Left ventricle myocardium superior (tissue), 1 donor: Measurements from ENCODE around the gene TANGO2. TPM values are rescaled to one million over a fixed set of nuclear protein-coding genes. Genes with fewer than 3 reads are reported as not detected.

ENCODE experiments used
- ATAC-seq: fragments of 200-7000 bp; cut with Tn5 transposase; one replicate; pipeline ENCODE4 v1.9.1; 2020; ENCODE audit warnings: mild to moderate bottlenecking, moderate library complexity
- DNase-seq: peaks from one replicate; pipeline ENCODE4 v3.0.0-alpha.2; 2020
- intact Hi-C: fragments of 100-400 bp; cut with micrococcal nuclease; formaldehyde crosslinking; loops from one replicate; pipeline ENCODE4 v1.11.0; 2022
- long read RNA-seq: library from polyadenylated mRNA; unstranded; transcript quantifications from one replicate; pipeline ENCODE4 v2.0.0, GENCODE V29; 2021
- total RNA-seq: library from RNA; stranded (reverse); fragmentation: NEBNext Ultra II Directional; extraction: Animal tissue kit (Norgen Biotek cat#: 25700); gene quantifications from one replicate; pipeline ENCODE4 v1.2.1, GENCODE V29; 2021
- donor health status: DM: no; HTN: yes; CAD: no; lungs with severe emphysema.

TANGO2 gene, protein sequence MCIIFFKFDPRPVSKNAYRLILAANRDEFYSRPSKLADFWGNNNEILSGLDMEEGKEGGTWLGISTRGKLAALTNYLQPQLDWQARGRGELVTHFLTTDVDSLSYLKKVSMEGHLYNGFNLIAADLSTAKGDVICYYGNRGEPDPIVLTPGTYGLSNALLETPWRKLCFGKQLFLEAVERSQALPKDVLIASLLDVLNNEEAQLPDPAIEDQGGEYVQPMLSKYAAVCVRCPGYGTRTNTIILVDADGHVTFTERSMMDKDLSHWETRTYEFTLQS
- 71.5 TPM for total RNA-seq
- long read RNA-seq, transcript TANGO2-217 (9 exons, 2,439 nt): minor isoform, 14 of 171 reads
- long read RNA-seq, transcript TANGO2-201 (9 exons, 2,273 nt): major isoform, 26 of 171 reads
- long read RNA-seq, transcript TANGO2-202 (7 exons, 2,011 nt): minor isoform, 8 of 171 reads
- long read RNA-seq, partial matches to known transcripts: 17 of 171 reads
- long read RNA-seq, other reads (novel, unspliced or antisense): 100 of 171 reads

DNA sequence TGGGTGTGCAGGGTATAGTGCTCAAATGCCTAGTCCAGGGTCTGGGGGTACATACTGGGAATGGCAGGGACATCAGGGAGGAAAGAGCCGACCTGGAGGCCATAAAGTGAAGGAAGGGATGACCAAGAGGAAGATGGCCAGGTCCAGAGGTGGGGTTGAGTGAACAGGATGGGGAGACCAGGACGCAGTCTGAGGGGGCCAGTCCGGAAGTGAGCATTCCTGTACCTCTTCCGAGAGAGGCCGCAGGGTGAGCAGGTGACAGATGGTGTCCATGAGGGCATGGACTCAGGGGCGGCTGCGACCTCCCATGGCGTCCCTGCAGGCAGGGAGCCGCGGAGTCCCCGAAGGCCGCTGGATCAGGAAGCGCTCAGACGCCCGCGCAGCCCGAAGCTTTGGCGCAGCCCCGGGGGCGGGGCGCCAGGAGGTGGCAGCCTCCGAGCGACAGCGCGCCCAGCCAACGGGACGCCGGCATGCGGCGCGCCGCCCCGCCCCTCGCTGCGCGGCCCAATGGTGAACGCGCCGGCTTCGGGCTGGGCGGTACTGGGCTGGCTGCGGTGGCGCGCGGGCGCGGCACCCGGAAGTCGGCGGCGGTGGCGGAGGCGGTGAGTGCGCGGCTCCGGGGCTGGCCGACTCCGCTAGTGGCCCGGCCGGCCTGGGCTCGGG, at the start of gene TANGO2:
Gene TANGO2 (plus strand): TSS at position 578 of the 663 bp plus-strand sequence. CDS start 15,689 bp downstream, outside the sequence.
- intact Hi-C loops: no loop called here
- peak; percentile 82 for ATAC-seq
- peak; percentile 97 for DNase-seq

DNA sequence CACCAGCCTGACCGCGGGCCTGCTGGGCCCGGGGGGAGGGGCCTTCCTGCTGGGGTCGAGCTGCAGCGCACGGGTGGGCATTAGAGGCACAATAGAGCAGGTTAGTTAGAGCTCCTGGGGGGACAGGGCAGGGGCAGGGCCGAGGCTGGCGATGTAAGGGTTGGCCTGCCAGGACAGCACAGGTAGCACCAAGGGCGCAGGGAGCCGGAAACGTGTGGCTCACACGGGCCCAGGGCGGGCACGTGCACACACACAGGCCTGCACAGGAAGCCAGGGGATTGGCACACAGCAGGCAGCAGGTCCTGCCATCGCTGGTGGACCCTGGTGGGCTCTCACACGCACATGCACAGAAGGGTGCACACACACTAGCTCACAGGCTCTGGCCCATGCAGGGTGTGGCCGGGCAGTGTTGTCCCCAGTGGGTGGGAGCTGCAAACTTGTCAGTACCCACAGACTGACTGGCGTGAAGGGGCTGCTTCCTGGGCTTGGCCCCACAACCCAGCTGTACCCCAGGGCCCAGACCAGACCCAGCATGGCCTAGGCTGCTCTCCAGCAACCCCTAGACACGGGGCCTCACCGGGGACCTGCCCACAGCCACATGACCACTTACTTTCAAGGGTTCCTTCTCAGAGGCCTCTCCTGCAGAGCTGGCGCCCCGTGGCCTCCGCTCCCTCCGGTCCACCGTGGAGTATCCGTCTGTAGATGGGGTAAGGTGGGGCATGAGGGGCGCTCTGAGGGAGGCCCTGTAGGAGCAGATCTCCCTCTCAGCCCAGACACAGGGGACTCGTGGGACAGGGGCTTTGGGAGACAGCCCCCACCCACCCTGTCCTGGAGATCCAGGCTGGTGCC, 49.4 kb upstream of the TANGO2 start:
- peak; percentile 7 for ATAC-seq
- intact Hi-C loops: loop anchor here (5.0 kb wide), 1 partner anchor 41 kb away; no protein-coding TSS in a partner anchor

DNA sequence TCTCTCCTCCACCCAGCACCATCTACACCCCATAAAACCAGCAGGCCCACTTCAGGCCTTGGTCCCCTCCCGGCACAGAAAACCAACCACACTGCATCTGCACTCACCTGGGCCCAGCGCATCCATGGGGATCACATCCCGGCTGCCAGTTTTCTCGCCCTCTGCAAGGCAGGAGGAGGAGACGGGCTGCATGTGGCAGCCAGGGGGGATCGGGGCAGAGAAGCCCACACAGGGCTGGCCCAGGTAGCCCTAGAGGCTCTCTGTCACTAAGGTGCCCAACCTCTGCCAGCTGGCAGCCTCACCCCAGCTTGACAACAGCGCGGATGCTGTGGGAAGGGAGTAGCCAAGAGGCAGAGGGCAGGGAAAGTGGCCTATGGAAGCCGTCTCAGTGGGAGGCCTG, 48.7 kb upstream of the TANGO2 start:
- intact Hi-C loops: loop anchor here (5.0 kb wide), 1 partner anchor 40 kb away; no protein-coding TSS in a partner anchor
- no peak for ATAC-seq

More for the DNA sequence above, 49.4 kb upstream of the TANGO2 start:
- DNase-seq: no peak

DNA sequence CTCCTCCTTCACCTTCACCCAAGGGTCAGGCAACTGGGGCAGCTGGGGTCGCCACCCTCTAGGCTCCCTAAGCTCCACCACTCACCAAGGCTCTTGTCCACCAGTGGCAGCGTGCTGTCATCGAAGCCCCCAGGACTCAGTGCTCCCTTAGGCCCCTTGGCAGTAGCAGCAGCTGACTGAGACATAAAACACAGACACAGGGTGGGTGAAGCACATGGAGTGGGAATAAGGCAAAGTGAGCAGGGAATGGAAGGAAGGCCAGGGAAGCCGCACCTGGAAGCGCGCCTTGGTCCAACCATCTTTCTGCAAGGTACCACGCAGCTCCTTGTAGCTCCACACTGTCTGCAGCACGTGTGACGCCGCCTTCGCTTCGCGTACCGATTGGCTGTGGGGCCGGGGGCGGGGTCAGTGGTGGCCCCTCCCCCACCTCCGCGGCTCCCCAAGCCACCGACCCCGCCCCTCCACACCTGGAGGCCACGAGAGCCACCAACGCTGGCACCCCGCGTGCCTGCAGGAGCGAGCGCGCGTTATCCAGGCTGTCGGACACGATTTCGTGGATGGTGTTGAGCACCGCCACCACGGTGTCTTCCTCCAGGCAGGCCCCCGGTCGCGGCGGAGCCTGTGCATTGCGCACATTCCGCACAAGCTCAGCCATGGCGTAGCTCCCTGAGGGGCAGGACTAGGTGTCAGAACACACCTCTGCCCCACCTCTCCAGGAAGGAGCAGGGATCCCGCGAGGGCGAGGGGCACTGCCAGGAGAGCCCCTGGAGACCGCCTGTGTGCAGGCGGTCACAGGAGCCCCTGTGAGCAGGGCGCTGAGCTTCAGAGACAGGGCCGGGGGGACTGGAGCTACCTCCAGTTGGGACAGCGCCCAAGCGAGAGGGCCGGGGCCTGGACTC, 48.0 kb upstream of the TANGO2 start:
- intact Hi-C loops: loop anchor here (5.0 kb wide), 1 partner anchor 39 kb away; no protein-coding TSS in a partner anchor
- no peak for ATAC-seq
- DNase-seq: no peak

More for the DNA sequence above, 48.7 kb upstream of the TANGO2 start:
- DNase-seq: no peak

DNA sequence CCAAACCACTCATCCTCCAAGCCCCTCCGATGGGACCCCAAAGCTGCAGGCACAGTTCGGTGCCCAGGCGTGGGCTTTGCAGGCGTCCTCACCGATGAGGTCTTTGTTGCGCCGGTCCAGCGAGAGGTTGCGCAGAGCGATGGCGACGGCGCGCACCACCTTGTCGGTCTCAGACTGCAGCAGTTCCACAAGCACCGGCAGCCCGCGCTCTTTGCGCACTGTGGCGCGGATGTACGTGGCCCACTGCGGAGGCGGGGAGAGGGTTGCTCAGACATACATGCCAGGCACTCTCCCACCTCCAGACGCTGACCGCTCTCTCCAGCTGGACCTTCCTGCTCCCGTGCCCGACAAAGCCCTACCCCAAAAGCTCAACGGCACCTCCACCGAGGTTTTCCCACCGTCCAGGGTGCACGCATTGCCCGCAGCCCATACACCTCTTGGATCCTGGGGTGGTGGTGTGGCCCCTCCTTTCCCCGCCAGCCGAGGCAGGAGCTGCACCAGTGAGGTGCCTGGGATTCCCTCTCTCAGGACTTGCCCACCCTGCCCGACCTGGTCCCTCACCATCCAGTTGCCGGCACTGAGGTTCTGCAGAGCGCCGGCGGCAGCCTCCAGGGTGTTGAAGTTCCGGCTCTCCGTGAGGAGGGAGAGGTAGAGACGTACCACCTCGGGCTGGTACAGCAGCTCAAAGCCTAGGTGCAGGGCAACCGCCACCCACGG, 47.2 kb upstream of the TANGO2 start:
- no peak for ATAC-seq
- intact Hi-C loops: loop anchor here (5.0 kb wide), 1 partner anchor 39 kb away; no protein-coding TSS in a partner anchor
- DNase-seq: no peak

DNA sequence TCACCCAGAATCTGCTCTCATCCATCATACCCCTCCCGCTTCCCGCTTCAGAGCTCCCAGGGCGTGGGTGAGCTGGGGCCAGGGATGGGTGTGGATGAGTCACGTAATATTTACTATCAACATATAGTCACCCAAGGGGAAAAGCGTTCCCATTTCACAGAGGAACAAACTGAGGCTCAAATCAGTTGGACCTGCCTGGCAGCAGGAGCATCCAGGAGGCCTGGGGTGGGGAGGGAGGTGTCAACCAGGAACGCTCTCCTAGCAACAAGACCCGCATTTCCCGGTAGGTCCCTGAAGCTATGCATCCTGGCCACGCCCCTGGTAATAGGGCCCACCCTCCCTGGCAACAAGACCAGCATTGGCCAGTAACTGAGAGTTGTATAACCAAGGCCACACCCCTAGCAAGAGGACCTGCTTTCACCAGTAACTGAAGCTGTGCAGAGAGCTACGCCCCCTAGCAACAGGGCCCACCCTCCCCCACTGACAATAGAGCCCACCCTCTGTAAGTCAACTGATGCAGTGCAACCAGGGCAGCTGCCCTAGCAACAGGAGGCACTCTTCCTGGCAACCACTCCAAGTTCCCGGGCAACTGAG, 46.5 kb upstream of the TANGO2 start:
- DNase-seq (no peak), ATAC-seq (peak; percentile 4)
- intact Hi-C loops: loop anchor here (5.0 kb wide), 1 partner anchor 38 kb away; no protein-coding TSS in a partner anchor

DNA sequence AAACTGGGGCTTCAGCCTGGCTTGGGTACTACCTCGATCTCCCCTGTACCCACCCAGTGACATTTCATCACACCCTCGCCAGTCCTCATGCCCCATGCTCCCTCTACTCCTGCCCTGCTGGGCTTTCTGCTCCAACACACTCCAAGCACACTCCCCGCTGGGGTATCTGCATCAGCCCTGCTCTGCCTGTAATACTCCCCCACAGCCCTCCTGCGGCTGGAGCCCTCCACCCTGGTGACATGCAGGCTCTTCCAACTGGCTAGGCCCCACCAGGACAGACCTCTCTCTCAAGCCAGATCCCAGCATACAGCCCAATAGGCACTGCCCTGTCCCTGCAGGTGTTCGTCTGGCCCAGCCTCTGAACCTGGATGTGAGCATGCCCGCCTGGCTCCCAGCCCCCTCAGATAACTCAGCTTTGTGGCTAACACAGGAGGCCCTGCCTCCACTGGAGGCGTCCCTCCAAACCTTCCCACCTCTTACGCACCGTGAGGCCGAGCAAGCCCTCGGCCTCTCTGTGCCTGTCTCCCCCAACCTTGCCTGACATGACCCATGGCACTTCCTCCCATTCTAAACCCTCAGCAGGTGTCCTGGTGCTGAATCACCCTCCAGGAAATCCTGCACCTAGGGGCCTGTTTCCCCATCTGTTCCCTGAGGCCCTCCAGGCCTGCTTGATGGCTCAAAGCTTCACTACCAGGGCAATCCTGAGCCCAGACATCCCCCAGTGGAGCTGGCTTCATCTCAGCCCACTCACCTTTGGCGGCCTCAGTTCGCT, 45.8 kb upstream of the TANGO2 start:
- DNase-seq (no peak), ATAC-seq (no peak)
- intact Hi-C loops: loop anchor here (5.0 kb wide), 1 partner anchor 37 kb away; no protein-coding TSS in a partner anchor

DNA sequence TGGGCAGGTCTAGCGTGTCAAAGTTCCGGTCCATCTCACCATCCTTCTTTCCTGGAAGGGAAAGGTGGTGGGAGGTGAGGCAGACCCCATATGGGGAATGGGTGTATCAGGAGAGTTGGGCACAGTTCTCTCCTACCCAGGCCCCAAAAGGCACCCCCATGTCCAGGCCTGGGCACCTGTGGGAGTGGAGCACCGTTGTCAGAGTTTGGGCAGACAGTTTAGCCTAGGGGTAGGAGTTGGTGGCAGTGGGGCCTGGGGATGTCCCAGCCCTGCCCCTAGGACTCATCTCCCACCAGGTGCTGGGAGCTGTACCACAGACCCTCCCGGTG, 45.2 kb upstream of the TANGO2 start:
- no peak for DNase-seq
- intact Hi-C loops: no loop called here
- no peak for ATAC-seq

DNA sequence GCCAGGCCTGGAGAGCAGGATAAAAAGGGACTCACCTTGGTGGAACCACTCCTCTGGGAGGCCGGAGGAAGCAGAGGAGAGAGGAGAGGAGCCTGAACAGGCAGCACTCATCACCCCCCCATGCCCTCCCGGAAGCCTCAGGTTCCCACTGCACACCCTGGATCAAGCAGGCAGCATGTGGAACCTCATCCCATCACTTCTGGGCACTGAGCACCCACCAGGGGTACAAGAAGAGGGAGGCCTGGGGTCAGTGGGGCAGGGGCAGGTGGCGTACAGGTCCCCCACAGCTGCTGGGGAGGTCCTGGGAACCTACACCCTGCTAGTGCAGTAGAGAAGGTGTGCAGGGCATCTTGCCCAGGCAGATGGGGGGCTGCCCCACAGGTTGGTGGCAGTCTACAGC, 44.2 kb upstream of the TANGO2 start:
- no peak for ATAC-seq
- intact Hi-C loops: no loop called here
- DNase-seq: no peak

DNA sequence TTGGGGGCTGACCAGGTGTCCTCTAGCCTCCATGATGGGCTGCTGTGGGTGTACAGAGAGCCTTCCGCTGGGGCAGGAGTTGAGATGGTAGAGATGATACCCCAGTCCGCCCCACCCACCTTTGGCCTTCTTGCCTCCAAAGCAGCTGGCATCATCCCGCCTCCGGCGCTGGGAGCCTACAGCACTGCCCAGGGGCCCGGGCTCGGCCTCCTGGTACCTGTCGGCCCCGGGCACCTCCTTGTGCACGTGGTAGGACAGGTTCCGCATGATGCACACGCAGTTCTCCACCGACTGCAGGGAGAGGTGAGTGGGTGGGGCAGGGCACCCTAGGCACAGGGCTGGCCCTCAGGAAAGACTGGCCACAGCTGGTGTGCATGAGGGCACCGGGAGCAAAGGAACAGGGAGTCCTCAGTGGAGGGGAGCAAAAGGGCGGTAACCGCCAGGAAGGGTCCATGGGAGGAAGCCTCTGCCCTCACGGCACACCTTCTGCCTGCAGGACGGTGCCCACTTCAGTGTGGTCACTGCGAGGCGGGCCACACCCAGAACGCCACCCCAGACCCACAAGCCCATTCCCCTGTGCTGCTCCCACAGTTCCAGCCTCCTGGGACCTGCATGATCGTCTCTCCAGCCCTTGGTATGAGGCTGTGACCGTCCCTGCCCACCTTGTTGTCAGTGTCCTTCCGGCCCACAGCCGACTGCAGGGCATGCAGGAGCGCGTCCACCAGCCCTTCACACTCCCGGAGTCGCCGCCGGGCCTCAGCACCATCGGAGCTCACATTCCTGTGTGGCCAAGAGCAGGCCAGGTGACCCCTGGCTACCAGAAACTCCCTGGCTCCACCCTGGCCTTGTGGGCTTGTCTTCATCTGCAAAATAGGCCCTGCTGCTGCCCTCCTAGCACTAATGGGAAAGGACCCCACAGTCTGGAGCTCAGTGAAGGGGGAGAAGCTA, 43.3 kb upstream of the TANGO2 start:
- intact Hi-C loops: no loop called here
- DNase-seq: no peak
- no peak for ATAC-seq

DNA sequence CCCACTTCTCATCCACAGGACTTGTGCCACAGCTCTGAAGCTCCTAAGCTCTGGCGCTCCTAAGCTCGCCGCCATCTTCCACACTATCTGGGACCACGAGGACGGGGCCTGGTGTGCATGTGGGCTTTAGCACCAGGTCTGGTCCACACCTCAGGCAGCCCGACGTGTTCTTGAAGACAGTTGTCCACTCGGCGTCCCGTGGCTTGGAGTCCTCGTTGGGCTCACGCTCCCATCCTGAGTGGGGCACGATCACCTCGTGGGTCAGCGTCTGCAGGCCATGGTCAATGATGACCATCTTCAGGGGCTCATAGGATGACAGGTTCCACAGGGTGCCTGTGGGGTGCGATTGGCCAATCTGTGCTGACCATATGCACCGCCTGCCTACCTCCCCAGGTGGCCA, 42.2 kb upstream of the TANGO2 start:
- DNase-seq (no peak), ATAC-seq (no peak)
- intact Hi-C loops: no loop called here

DNA sequence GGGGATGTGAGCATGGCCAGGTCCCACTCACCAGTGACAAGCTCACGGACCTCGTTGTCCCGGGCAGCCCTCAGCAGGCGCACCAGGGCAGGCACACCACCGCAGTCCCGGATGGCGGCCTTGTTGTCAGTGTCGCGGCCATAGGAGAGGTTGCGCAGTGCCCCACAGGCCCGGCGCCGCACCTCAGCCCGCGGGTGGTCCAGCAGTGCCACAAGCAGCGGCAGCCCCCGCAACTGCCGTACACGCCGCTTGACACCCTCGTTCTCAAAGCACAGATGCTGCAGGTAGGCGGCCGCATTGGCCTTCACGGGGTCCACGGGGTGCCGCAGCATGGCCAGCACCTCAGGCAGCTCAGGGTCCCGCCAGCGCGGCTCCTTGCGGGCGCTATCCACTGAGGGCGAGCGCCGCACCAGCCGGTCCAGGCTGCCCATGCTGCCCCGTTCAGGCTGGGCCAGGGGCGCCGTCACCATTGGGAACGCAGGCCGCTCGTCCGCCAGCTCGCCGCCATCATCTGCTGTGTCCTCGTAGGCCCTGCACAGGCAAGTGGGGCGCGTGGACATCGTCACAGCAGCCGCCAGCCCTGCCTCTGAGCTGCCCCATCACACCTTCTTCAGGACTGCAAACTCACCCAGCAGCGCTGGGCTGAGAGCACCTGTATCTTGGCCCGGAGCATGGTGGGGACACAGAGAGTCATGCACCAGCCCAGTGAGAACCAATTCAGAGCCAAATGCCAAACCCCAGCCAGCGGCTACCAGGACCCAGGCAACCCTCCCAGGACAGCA, 41.0 kb upstream of the TANGO2 start:
- peak; percentile 20 for DNase-seq
- intact Hi-C loops: no loop called here

DNA sequence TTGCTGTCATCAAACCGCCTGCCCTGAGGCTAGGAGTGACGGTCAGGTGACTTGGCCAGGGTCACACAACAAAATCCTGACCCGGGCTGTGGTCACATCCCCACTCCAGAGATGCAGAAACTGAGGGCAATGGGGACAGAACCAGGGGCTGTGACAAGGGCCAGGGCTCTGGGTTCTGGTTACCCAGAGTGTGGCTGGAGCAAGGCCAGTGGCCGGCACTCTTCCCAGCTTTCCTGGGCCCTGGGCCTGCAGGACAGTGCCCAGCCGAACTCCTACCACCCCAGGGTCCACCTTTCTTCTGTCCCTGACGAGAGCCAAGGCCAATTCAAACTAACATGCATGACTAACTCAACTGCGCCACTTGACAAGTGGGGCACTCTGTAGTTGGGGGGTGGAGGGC, 40.1 kb upstream of the TANGO2 start:
- intact Hi-C loops: no loop called here
- ATAC-seq (no peak), DNase-seq (peak; percentile 27)

More for the DNA sequence above, 41.0 kb upstream of the TANGO2 start:
- no peak for ATAC-seq

DNA sequence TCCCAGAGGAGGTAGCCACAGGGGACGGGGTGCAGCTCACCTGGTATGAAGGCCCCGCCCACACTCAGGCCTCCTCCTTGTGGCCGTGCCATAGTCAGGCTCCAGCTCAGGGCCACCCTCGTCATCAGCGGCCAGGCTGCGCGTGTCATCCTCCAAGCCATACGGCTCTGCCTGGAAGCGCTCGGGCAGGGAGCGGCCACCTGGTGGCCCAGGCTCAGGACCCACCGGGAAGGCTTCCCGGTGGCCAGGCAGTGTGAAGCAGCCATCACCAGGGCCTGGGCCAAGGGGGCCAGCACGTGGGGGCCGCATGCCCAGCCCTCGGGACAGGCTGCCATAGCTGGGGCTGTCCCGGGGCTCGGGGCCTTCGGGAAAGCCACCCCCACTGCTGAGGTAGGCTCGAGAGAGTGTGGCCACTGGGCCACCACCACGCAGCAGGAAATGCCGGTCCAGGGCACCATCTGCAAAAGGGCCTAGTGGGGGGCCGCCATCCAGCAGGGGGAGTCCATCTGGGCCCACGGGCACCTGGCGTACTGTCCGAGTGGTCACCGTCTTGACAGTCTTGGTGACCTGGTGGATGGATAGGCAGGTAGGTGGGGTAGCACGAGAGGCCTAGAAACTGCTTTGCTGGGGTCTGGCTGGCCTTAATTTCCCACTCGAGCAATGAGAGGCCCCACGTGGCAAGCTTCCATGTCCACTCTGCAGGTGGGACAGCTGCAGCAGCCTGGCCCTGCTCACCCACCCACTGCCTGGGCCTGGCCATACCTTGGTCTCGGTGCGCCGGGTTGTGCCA, 39.5 kb upstream of the TANGO2 start:
- peak; percentile 26 for DNase-seq
- intact Hi-C loops: no loop called here
- ATAC-seq: no peak
